Smooth muscle cell (in vitro differentiated cells): ENCODE results near the gene PRRX1. TPM values are rescaled to one million over a fixed set of nuclear protein-coding genes. Genes with fewer than 3 reads are reported as not detected.

ENCODE experiments used
- DNase-seq: peaks from one replicate; lab custom pipeline; 2025; ENCODE audit not compliant: unreplicated experiment; lab: John Stamatoyannopoulos, UW
- H2AFZ ChIP-seq: fragments of 200-600 bp; sonication (generic); 2 replicates; pipeline ENCODE4 v1.6.0; 2016; ENCODE audit warnings: antibody characterized with exemption, low read depth, mild to moderate bottlenecking
- H3F3A ChIP-seq: fragments of 200-600 bp; sonication (generic); 2 replicates; pipeline ENCODE4 v1.6.0; 2017; ENCODE audit warnings: antibody characterized with exemption, low read depth
- H3K27ac ChIP-seq: fragments of 200-600 bp; sonication (generic); 2 replicates; pipeline ENCODE4 v1.5.1; 2016; ENCODE audit warnings: low read depth, mild to moderate bottlenecking
- H3K27me3 ChIP-seq: fragments of 200-600 bp; sonication (generic); 2 replicates; pipeline ENCODE4 v1.6.1; 2016; ENCODE audit warnings: low read depth, mild to moderate bottlenecking
- H3K36me3 ChIP-seq: fragments of 200-600 bp; sonication (generic); 2 replicates; pipeline ENCODE4 v1.5.1; 2016; ENCODE audit warnings: low read depth
- H3K4me1 ChIP-seq: fragments of 200-600 bp; sonication (generic); 2 replicates; pipeline ENCODE4 v1.5.1; 2016; ENCODE audit warnings: low read depth
- H3K4me2 ChIP-seq: fragments of 200-600 bp; sonication (generic); 2 replicates; pipeline ENCODE4 v1.6.0; 2016; ENCODE audit warnings: mild to moderate bottlenecking
- H3K4me3 ChIP-seq: fragments of 200-600 bp; sonication (generic); 2 replicates; pipeline ENCODE4 v1.5.1; 2016; ENCODE audit warnings: mild to moderate bottlenecking
- H3K79me2 ChIP-seq: fragments of 200-600 bp; sonication (generic); 2 replicates; pipeline ENCODE4 v1.6.0; 2016; ENCODE audit warnings: low read depth, mild to moderate bottlenecking
- H3K9ac ChIP-seq: fragments of 200-600 bp; sonication (generic); 2 replicates; pipeline ENCODE4 v1.6.0; 2016; ENCODE audit warnings: low read depth
- H3K9me3 ChIP-seq: fragments of 200-600 bp; sonication (generic); replicated peaks from 2 replicates; pipeline ENCODE4 v1.5.1; 2016; ENCODE audit warnings: low read depth
- H4K20me1 ChIP-seq: fragments of 200-600 bp; sonication (generic); 2 replicates; pipeline ENCODE4 v1.6.0; 2016; ENCODE audit warnings: low read depth
- WGBS: methylation state at CpG from one replicate; pipeline ENCODE4 v1.1.7; 2016; ENCODE audit warnings: low lambda C conversion rate; 5-methylcytosine and 5-hydroxymethylcytosine counted together
- polyA plus RNA-seq: library from polyadenylated mRNA; unstranded; fragments of >200 nt; fragmentation: Nextera tagmentation; extraction: Ambion mirVana; gene quantifications from 2 replicates; pipeline ENCODE4 v1.2.1, GENCODE V29; 2016
- total RNA-seq: library from RNA; depleted of rRNA; stranded (reverse); fragments of >200 nt; gene quantifications from 2 replicates; pipeline ENCODE4 v1.2.3, GENCODE V29; 2014
- TF ChIP-seq, protein P1 (sequence below): fragments of 200-600 bp; sonication (generic); IDR thresholded peaks from 2 replicates; pipeline ENCODE4 v1.5.1; 2017; ENCODE audit warnings: borderline replicate concordance, mild to moderate bottlenecking, antibody characterized with exemption; ENCODE audit not compliant: insufficient read depth, poor library complexity, severe bottlenecking

The PRRX1 gene
- total and polyA plus RNA-seq, 2 experiments from 2014 or later = 31.9 to 59.6 TPM

DNA sequence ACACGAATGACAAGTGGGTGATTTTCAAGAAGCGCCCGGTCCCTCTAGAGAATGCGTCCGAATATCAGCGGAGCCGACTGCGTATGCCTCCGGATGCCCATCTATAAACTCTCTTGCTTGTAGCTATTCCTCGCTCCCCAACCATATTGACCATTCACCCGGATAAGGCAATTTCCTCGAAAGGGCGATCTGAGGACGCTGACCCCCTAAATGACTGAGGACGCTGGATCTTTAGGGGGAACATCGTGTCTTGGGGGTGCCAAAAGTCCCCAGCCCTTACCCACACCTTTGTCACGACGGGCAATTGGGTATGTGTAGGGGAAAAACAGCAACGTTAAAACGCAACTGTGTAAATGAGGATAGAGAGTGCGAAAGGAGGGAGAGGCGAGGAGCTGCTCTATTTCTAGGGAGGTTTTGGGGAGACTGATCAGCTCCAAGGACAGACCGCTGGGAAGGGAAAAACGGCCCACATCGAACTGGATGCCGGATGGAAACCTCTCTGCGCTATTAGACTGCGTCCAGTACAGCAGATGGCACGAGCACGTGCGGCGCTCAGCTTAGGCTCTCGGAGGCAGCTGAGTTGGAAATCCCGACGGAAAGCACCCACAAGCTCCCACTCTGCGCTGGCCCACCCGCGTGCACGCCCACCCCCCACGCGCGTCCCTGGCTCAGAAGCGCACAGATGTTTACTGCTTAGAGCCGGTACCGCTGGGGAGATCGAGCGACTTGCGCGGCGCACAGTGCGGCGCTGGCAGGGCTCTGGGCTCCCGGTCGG lies 2.9 kb upstream of the PRRX1 start:
- peaks cover 21% of the 10 kb centered on the region for H3K79me2 ChIP-seq
- H3K36me3 ChIP-seq = no peaks in the 10 kb centered on the region
- TF ChIP-seq, protein P1, sequence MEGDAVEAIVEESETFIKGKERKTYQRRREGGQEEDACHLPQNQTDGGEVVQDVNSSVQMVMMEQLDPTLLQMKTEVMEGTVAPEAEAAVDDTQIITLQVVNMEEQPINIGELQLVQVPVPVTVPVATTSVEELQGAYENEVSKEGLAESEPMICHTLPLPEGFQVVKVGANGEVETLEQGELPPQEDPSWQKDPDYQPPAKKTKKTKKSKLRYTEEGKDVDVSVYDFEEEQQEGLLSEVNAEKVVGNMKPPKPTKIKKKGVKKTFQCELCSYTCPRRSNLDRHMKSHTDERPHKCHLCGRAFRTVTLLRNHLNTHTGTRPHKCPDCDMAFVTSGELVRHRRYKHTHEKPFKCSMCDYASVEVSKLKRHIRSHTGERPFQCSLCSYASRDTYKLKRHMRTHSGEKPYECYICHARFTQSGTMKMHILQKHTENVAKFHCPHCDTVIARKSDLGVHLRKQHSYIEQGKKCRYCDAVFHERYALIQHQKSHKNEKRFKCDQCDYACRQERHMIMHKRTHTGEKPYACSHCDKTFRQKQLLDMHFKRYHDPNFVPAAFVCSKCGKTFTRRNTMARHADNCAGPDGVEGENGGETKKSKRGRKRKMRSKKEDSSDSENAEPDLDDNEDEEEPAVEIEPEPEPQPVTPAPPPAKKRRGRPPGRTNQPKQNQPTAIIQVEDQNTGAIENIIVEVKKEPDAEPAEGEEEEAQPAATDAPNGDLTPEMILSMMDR = no peak
- peaks cover 36% of the 10 kb centered on the region for H3K4me1 ChIP-seq
- no peak for DNase-seq
- 5% methylated on average over 43 of the region's 54 CpGs for WGBS
- no peaks in the 10 kb centered on the region for H3K9me3 ChIP-seq
- peak overlapping the region; percentile 67 for H2AFZ ChIP-seq
- H4K20me1 ChIP-seq = no peaks in the 10 kb centered on the region
- H3K9ac ChIP-seq = no peak overlapping the region
- H3K27ac ChIP-seq = no peak overlapping the region
- peak overlapping the region; percentile 92 for H3K4me2 ChIP-seq
- peaks cover 58% of the 10 kb centered on the region for H3K27me3 ChIP-seq
- peak overlapping the region; percentile 82 for H3K4me3 ChIP-seq
- H3F3A ChIP-seq = no peaks in the 10 kb centered on the region

GRCh38 chr1:170661646-170662411 lies 2.1 kb upstream of the PRRX1 start:
- Histone ChIP-seq H4K20me1 (no peaks in the 10 kb centered on the region), H3K9me3 (no peaks in the 10 kb centered on the region), H3K27me3 (peaks cover 58% of the 10 kb centered on the region), H3K9ac (peak overlapping the region; percentile 73), H3K79me2 (peaks cover 28% of the 10 kb centered on the region), H3K4me1 (peaks cover 36% of the 10 kb centered on the region), H3K36me3 (no peaks in the 10 kb centered on the region), H3F3A (no peaks in the 10 kb centered on the region), H2AFZ (peak overlapping the region; percentile 67), H3K4me2 (peak overlapping the region; percentile 92), H3K4me3 (peak overlapping the region; percentile 82), H3K27ac (peak overlapping the region; percentile 76)
- 1% methylated on average over 31 of the region's 31 CpGs for WGBS
- no peak for DNase-seq
- TF ChIP-seq, protein P1 = no peak

- TF ChIP-seq, protein P1 = no peak
- H4K20me1 ChIP-seq = no peaks in the 10 kb centered on the region
- H3K4me2 ChIP-seq = peak overlapping the region; percentile 92
- peaks cover 65% of the 10 kb centered on the region for H3K27me3 ChIP-seq
- H3K27ac ChIP-seq = peak overlapping the region; percentile 76
- no peaks in the 10 kb centered on the region for H3K9me3 ChIP-seq
- DNase-seq = no peak
- peaks cover 37% of the 10 kb centered on the region for H3K79me2 ChIP-seq
- H2AFZ ChIP-seq = peak overlapping the region; percentile 67
- no peaks in the 10 kb centered on the region for H3K36me3 ChIP-seq
- no peaks in the 10 kb centered on the region for H3F3A ChIP-seq
- peak overlapping the region; percentile 73 for H3K9ac ChIP-seq
- peak overlapping the region; percentile 82 for H3K4me3 ChIP-seq
- peaks cover 41% of the 10 kb centered on the region for H3K4me1 ChIP-seq
- WGBS = 3% methylated on average over 11 of the region's 11 CpGs
These were observed 1.1 kb upstream of the PRRX1 start for GRCh38 chr1:170662561-170663403.
